Duodenal mucosa (tissue), 2 donors: ENCODE results near the gene CELF5.

Source experiments
- H3K27ac ChIP-seq: one replicate; pipeline ENCODE4 v1.7.0; 2013; ENCODE audit warnings: low read depth, low read length
- H3K27me3 ChIP-seq, 2 donors: one replicate each; pipeline ENCODE4 v1.7.0; 2013; ENCODE audit warnings: low read length in 2 of 2, control low read depth in 1 of 2; ENCODE audit not compliant: insufficient read depth in 2 of 2, control insufficient read depth in 1 of 2
- H3K36me3 ChIP-seq, 2 donors: one replicate each; pipeline ENCODE4 v1.7.0; 2013; ENCODE audit warnings: low read length in 2 of 2, control low read depth in 1 of 2; ENCODE audit not compliant: insufficient read depth in 2 of 2, control insufficient read depth in 1 of 2
- H3K4me1 ChIP-seq, 2 donors: one replicate each; pipeline ENCODE4 v1.7.0; 2013; ENCODE audit warnings: low read length in 2 of 2, control low read depth in 1 of 2; ENCODE audit not compliant: insufficient read depth in 2 of 2, control insufficient read depth in 1 of 2
- H3K4me3 ChIP-seq, 2 donors: one replicate each; pipeline ENCODE4 v1.7.0; 2013; ENCODE audit warnings: low read length in 2 of 2, low read depth in 1 of 2
- H3K9ac ChIP-seq, 2 donors: one replicate each; pipeline ENCODE4 v1.7.0; 2013; ENCODE audit warnings: low read length in 2 of 2, low read depth in 1 of 2
- H3K9me3 ChIP-seq, 2 donors: one replicate each; pipeline ENCODE4 v1.7.0; 2013; ENCODE audit warnings: low read length in 2 of 2, control low read depth in 1 of 2; ENCODE audit not compliant: control insufficient read depth in 1 of 2

Gene CELF5

GRCh38 chr19:3263866-3264265 is 39.4 kb downstream of the CELF5 start:
- no peak overlapping the region for H3K4me3 ChIP-seq
- no peaks in the 10 kb centered on the region for H3K4me1 ChIP-seq
- H3K27me3 ChIP-seq, result peaks cover 0 to 4% of the 10 kb centered on the region in 2 donors
- H3K9ac ChIP-seq, result no peak overlapping the region
- no peak overlapping the region for H3K27ac ChIP-seq
- H3K36me3 ChIP-seq, result no peaks in the 10 kb centered on the region
- H3K9me3 ChIP-seq, result no peaks in the 10 kb centered on the region

- Histone ChIP-seq H3K9ac (no peak overlapping the region), H3K27me3 (peaks cover 11 to 12% of the 10 kb centered on the region in 2 donors), H3K36me3 (no peaks in the 10 kb centered on the region), H3K27ac (no peak overlapping the region), H3K4me3 (no peak overlapping the region), H3K9me3 (no peaks in the 10 kb centered on the region), H3K4me1 (no peaks in the 10 kb centered on the region)
Measured at GRCh38 chr19:3265432-3265831, 41.0 kb downstream of the CELF5 start.

GRCh38 chr19:3266092-3266693 is 41.7 kb downstream of the CELF5 start:
- Histone ChIP-seq H3K27ac (no peak overlapping the region), H3K4me1 (no peaks in the 10 kb centered on the region), H3K9me3 (no peaks in the 10 kb centered on the region), H3K27me3 (peaks cover 11 to 12% of the 10 kb centered on the region in 2 donors), H3K36me3 (no peaks in the 10 kb centered on the region), H3K4me3 (no peak overlapping the region), H3K9ac (no peak overlapping the region)

GRCh38 chr19:3266792-3267514 is 42.5 kb downstream of the CELF5 start:
- Histone ChIP-seq H3K9me3 (no peaks in the 10 kb centered on the region), H3K27me3 (peaks cover 11 to 12% of the 10 kb centered on the region in 2 donors), H3K4me1 (no peaks in the 10 kb centered on the region), H3K27ac (no peak overlapping the region), H3K36me3 (no peaks in the 10 kb centered on the region), H3K9ac (no peak overlapping the region), H3K4me3 (no peak overlapping the region)

- Histone ChIP-seq H3K27ac (no peak overlapping the region), H3K9ac (no peak overlapping the region), H3K9me3 (peaks cover 0 to 2% of the 10 kb centered on the region in 2 donors), H3K36me3 (no peaks in the 10 kb centered on the region), H3K27me3 (peaks cover 11 to 12% of the 10 kb centered on the region in 2 donors), H3K4me1 (no peaks in the 10 kb centered on the region), H3K4me3 (no peak overlapping the region)
Measured at GRCh38 chr19:3268326-3268725, 43.9 kb downstream of the CELF5 start.

GRCh38 chr19:3268763-3269162 is 44.3 kb downstream of the CELF5 start:
- H3K36me3 ChIP-seq, result no peaks in the 10 kb centered on the region
- H3K4me3 ChIP-seq, result no peak overlapping the region
- no peaks in the 10 kb centered on the region for H3K4me1 ChIP-seq
- H3K27ac ChIP-seq, result no peak overlapping the region
- no peak overlapping the region for H3K9ac ChIP-seq
- peaks cover 0 to 2% of the 10 kb centered on the region in 2 donors for H3K9me3 ChIP-seq
- peaks cover 11 to 12% of the 10 kb centered on the region in 2 donors for H3K27me3 ChIP-seq

- H3K27ac ChIP-seq, result no peak overlapping the region
- H3K4me3 ChIP-seq, result no peak overlapping the region
- H3K9ac ChIP-seq, result no peak overlapping the region
- peaks cover 20 to 21% of the 10 kb centered on the region in 2 donors for H3K27me3 ChIP-seq
- peaks cover 0 to 2% of the 10 kb centered on the region in 2 donors for H3K9me3 ChIP-seq
- no peaks in the 10 kb centered on the region for H3K36me3 ChIP-seq
- H3K4me1 ChIP-seq, result peaks cover 0 to 1% of the 10 kb centered on the region in 2 donors
Measured at GRCh38 chr19:3269916-3270671, 45.6 kb downstream of the CELF5 start.

- no peak overlapping the region for H3K4me3 ChIP-seq
- peaks cover 22% of the 10 kb centered on the region in 2 donors for H3K27me3 ChIP-seq
Measured at GRCh38 chr19:3270902-3271301, 46.4 kb downstream of the CELF5 start.

GRCh38 chr19:3272401-3272931 is 48.0 kb downstream of the CELF5 start:
- Histone ChIP-seq H3K9me3 (peaks cover 0 to 2% of the 10 kb centered on the region in 2 donors), H3K4me1 (peaks cover 0 to 8% of the 10 kb centered on the region in 2 donors), H3K27ac (no peak overlapping the region), H3K4me3 (no peak overlapping the region), H3K9ac (no peak overlapping the region), H3K27me3 (peaks cover 21 to 22% of the 10 kb centered on the region in 2 donors), H3K36me3 (no peaks in the 10 kb centered on the region)

More at GRCh38 chr19:3270902-3271301, 46.4 kb downstream of the CELF5 start:
- no peak overlapping the region for H3K9ac ChIP-seq
- no peak overlapping the region for H3K27ac ChIP-seq
- peaks cover 0 to 2% of the 10 kb centered on the region in 2 donors for H3K9me3 ChIP-seq
- H3K4me1 ChIP-seq, result peaks cover 0 to 8% of the 10 kb centered on the region in 2 donors
- no peaks in the 10 kb centered on the region for H3K36me3 ChIP-seq

GRCh38 chr19:3272952-3273351 is 48.5 kb downstream of the CELF5 start:
- peaks cover 22 to 24% of the 10 kb centered on the region in 2 donors for H3K27me3 ChIP-seq
- no peak overlapping the region for H3K9ac ChIP-seq
- no peak overlapping the region for H3K27ac ChIP-seq
- peaks cover 0 to 8% of the 10 kb centered on the region in 2 donors for H3K4me1 ChIP-seq
- no peaks in the 10 kb centered on the region for H3K36me3 ChIP-seq
- no peak overlapping the region for H3K4me3 ChIP-seq
- H3K9me3 ChIP-seq, result peaks cover 0 to 2% of the 10 kb centered on the region in 2 donors
